NB4 (cell line): ENCODE measurements around the gene SNRNP25.

Source experiments
- DNase-seq: peaks from one replicate; pipeline ENCODE4 v3.0.0; 2010; ENCODE audit warnings: low read depth
- H3K4me3 ChIP-seq: one replicate; pipeline ENCODE4 v1.5.1; 2011; ENCODE audit warnings: mild to moderate bottlenecking, low read depth, low read length, moderate library complexity
- MAX ChIP-seq: IDR thresholded peaks from 2 replicates; pipeline ENCODE4 v1.6.1; 2011; ENCODE audit warnings: low read depth, low read length
- MYC ChIP-seq: IDR thresholded peaks from 2 replicates; pipeline ENCODE4 v1.6.1; 2011; ENCODE audit warnings: low read depth, low read length
- POLR2A ChIP-seq: IDR thresholded peaks from 2 replicates; pipeline ENCODE4 v1.6.1; 2011; ENCODE audit warnings: mild to moderate bottlenecking; ENCODE audit not compliant: insufficient read length; ENCODE audit errors: extremely low read depth
- TF ChIP-seq, protein P1 (sequence below): IDR thresholded peaks from one replicate; pipeline ENCODE4 v1.5.1; 2012; ENCODE audit warnings: low read depth, low read length

The SNRNP25 gene

DNA sequence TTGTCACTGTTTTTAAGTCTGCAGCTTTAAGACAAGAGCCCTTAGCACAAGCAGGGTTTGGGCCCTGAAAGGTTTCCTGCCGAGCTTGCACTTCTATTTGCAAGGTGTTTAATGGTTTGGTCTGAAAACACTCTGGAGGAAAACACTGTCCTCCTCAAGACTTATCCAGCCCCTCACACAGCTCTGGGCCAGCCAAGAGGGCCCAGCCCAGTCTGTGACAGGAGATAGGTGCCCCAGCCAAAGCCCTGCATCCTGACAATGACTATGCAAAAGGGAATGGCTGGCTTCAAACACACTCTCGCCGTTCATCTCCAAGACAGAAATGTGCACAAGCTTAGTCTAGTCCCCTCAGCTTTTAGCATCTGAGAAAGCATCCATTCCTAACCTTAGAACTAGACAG is 51.3 kb downstream of the SNRNP25 start:
- TF ChIP-seq MAX (no peak), POLR2A (no peak), MYC (no peak)
- TF ChIP-seq, protein P1, sequence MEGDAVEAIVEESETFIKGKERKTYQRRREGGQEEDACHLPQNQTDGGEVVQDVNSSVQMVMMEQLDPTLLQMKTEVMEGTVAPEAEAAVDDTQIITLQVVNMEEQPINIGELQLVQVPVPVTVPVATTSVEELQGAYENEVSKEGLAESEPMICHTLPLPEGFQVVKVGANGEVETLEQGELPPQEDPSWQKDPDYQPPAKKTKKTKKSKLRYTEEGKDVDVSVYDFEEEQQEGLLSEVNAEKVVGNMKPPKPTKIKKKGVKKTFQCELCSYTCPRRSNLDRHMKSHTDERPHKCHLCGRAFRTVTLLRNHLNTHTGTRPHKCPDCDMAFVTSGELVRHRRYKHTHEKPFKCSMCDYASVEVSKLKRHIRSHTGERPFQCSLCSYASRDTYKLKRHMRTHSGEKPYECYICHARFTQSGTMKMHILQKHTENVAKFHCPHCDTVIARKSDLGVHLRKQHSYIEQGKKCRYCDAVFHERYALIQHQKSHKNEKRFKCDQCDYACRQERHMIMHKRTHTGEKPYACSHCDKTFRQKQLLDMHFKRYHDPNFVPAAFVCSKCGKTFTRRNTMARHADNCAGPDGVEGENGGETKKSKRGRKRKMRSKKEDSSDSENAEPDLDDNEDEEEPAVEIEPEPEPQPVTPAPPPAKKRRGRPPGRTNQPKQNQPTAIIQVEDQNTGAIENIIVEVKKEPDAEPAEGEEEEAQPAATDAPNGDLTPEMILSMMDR: no peak
- no peak overlapping the region for H3K4me3 ChIP-seq
- no peak for DNase-seq

DNA sequence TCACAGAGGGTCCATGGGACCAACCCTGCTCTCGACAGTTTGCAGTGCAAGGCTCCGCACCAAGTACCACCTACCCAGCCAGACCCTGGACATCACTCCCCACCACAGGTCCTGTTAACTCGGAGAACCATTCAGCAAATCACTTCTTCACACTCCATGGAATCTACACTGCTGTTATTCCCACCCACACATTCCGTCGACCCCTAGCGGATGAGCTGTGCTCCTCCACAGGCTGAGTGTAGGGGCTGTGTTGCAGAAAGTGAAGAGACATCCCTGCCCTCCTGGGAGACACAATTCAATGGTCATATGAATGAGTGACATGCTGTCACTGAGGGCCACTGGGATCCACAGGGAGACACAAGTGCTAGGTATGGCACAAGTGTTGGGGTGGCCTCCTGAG is 51.9 kb downstream of the SNRNP25 start:
- no peak for DNase-seq
- TF ChIP-seq MYC (no peak), POLR2A (no peak), MAX (no peak)
- TF ChIP-seq, protein P1: no peak
- no peak overlapping the region for H3K4me3 ChIP-seq

DNA sequence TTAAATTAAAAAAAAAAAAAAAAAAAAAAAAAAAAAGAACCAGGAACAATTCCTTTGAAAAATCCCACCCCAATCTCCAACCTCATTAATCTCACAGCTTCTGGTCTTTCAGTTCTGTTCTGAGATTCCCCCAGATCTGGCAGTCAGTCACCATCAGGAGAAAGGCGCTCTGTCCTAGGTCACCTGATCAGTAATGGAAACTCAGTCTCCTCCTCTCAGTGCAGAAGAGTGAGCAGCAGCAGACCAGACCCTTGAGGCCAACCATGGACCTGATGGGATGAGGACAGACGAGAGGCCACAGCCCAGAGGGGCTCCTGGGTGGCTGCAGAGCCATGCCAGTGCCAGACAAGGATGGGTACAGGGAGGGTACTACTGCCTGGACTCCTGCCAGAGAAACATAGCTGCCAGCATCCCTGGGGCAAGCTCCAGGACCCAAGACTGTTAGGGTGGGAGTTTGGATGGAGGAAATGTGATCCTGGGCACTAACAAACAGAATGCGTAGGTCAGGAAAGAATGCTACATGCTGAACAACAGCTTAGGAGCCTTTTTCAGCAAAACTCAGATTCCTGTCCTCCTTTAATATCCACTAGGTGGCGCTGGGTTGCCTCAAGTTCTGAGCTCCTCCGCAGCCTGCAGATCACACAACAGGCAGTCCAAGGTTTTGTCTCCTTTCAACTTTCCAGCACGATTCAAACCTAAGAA is 53.1 kb downstream of the SNRNP25 start:
- DNase-seq: peak; percentile 71
- no peak overlapping the region for H3K4me3 ChIP-seq
- TF ChIP-seq POLR2A: no peak
- TF ChIP-seq MAX: no peak
- TF ChIP-seq, protein P1: peak; percentile 44
